Measurements from ENCODE around the gene DCAF7. TPM values are rescaled to one million over a fixed set of nuclear protein-coding genes. Genes with fewer than 3 reads are reported as not detected.

Gene DCAF7
- polyA plus RNA-seq, 1 of the 3 experiments (the other 2 are of a cell fraction): 63.5 TPM

DNA sequence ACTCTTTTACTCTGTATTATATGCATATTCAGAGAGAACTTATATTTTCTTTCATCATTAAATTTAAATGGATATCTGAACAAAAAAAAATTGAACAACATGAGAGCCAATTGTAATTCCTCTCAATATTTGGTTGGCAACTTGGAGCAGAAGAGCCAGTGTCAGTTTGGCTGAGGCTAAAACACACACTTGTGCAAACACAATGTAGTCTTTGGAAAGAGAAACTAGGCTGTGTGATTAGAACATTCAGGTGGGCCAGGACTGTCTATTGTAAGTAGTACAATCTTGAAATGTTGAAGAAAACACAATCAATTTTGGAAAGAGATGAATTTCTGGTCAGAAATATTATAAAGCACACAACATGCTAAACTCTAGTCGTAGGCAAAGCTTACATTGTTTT, 17.0 kb downstream of the DCAF7 start:
- no peak for TF ChIP-seq SMC3 (IDR thresholded peaks at IDR 0.05; ENCODE audit: low read depth, low read length)
- H3K27me3 ChIP-seq (ENCODE audit: insufficient read depth): no peaks in the 10 kb centered on the region
- H3K4me2 ChIP-seq: no peak overlapping the region
- H3K79me2 ChIP-seq (ENCODE audit: insufficient read depth): peaks cover 98% of the 10 kb centered on the region
- ChIA-PET POLR2A (no interaction called here), CTCF (interaction anchor here (1.3 to 3.2 kb wide), 3 partner anchors 37 to 141 kb away, joined by 3 to 23 read pairs (median 16); no protein-coding TSS in a partner anchor)
- WGBS (ENCODE audit: low lambda C conversion rate): 93% methylated on average over 1 of the region's 1 CpG
- H3K4me1 ChIP-seq (ENCODE audit: control insufficient read depth in 1 of 2, insufficient read depth in 2 of 2, low read depth in 1 of 2, low read length in 1 of 2): peaks cover 3 to 11% of the 10 kb centered on the region in 2 experiments; a peak in 3 of 4 replicates
- no peaks in the 10 kb centered on the region for H3K9me3 ChIP-seq
- no peaks in the 10 kb centered on the region for H3K9me2 ChIP-seq
- peaks cover 93% of the 10 kb centered on the region for H4K20me1 ChIP-seq (ENCODE audit: insufficient read depth)
- H3K4me3 ChIP-seq (ENCODE audit: low read depth in 2 of 2, low read length in 1 of 2): no peak overlapping the region
- H2AFZ ChIP-seq (ENCODE audit: low read depth): no peak overlapping the region
- H3F3A ChIP-seq (replicated peaks; ENCODE audit: insufficient read depth): peaks cover 19% of the 10 kb centered on the region
- H3K27ac ChIP-seq (ENCODE audit: low read depth in 2 of 2, low read length in 1 of 2): no peak overlapping the region
- no peak for DNase-seq
- H3K36me3 ChIP-seq (replicated peaks in 1 of 2; ENCODE audit: control insufficient read depth in 1 of 2, insufficient read depth in 2 of 2, low read length in 1 of 2): peaks cover 0 to 4% of the 10 kb centered on the region in 2 experiments
- no peak overlapping the region for H3K9ac ChIP-seq

DNA sequence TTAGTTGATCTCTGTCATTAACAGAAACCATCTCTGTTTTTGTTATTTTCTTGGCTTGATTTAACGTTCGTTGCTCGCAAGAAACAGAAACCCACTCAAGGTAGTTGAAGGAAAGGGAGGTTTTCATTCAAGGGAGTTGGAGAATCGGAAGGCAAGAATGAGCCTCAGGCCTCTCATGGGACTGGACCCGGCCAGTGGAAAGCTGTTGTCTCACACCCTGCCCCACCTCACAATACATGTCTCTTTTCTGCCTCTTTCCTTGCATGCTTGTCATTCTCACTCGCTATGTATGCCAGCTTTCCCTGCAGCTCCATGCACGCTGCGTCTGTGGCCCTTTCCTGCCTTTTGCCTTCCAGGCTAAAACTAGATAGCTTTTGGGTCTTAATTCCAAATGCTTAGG, 18.3 kb downstream of the DCAF7 start:
- 83% methylated on average over 8 of the region's 8 CpGs for WGBS (ENCODE audit: low lambda C conversion rate)
- no peaks in the 10 kb centered on the region for H3K9me2 ChIP-seq
- H3K4me1 ChIP-seq (ENCODE audit: control insufficient read depth in 1 of 2, insufficient read depth in 2 of 2, low read depth in 1 of 2, low read length in 1 of 2): peaks cover 3 to 12% of the 10 kb centered on the region in 2 experiments; a peak in 3 of 4 replicates
- H4K20me1 ChIP-seq (ENCODE audit: insufficient read depth): peaks cover 96% of the 10 kb centered on the region
- H3K9me3 ChIP-seq: no peaks in the 10 kb centered on the region
- peaks cover 23% of the 10 kb centered on the region for H3F3A ChIP-seq (replicated peaks; ENCODE audit: insufficient read depth)
- H3K27ac ChIP-seq (ENCODE audit: low read depth in 2 of 2, low read length in 1 of 2): no peak overlapping the region
- TF ChIP-seq GATA2 (CRISPR knock-in tag; IDR thresholded peaks at IDR 0.05) (no peak), TAF1 (IDR thresholded peaks at IDR 0.05; ENCODE audit: borderline replicate concordance, low read depth, low read length) (no peak), SMC3 (IDR thresholded peaks at IDR 0.05; ENCODE audit: low read depth, low read length) (no peak), RXRA (IDR thresholded peaks at IDR 0.05; ENCODE audit: borderline replicate concordance, low read depth) (no peak), JUND (IDR thresholded peaks at IDR 0.05) (no peak), FOXM1 (IDR thresholded peaks at IDR 0.05; ENCODE audit: low read depth) (no peak), NFIC (IDR thresholded peaks at IDR 0.05; ENCODE audit: borderline replicate concordance) (no peak), MEF2A (IDR thresholded peaks at IDR 0.05; ENCODE audit: borderline replicate concordance, low read depth) (no peak), FOXJ3 (CRISPR knock-in tag; IDR thresholded peaks at IDR 0.05) (no peak), CHD2 (IDR thresholded peaks at IDR 0.05; ENCODE audit: low read length, partially characterized antibody) (no peak), MXI1 (IDR thresholded peaks at IDR 0.05; ENCODE audit: low read depth, low read length) (no peak), TEAD4 (IDR thresholded peaks at IDR 0.05; ENCODE audit: borderline replicate concordance, insufficient read depth) (no peak), RFX5 (IDR thresholded peaks at IDR 0.05; ENCODE audit: low read length) (no peak), RCOR1 (IDR thresholded peaks at IDR 0.05; ENCODE audit: low read length) (no peak), SIN3A (IDR thresholded peaks at IDR 0.05; ENCODE audit: borderline replicate concordance, low read depth, low read length) (no peak)
- TF ChIP-seq, protein P1, sequence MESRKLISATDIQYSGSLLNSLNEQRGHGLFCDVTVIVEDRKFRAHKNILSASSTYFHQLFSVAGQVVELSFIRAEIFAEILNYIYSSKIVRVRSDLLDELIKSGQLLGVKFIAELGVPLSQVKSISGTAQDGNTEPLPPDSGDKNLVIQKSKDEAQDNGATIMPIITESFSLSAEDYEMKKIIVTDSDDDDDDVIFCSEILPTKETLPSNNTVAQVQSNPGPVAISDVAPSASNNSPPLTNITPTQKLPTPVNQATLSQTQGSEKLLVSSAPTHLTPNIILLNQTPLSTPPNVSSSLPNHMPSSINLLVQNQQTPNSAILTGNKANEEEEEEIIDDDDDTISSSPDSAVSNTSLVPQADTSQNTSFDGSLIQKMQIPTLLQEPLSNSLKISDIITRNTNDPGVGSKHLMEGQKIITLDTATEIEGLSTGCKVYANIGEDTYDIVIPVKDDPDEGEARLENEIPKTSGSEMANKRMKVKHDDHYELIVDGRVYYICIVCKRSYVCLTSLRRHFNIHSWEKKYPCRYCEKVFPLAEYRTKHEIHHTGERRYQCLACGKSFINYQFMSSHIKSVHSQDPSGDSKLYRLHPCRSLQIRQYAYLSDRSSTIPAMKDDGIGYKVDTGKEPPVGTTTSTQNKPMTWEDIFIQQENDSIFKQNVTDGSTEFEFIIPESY (IDR thresholded peaks at IDR 0.05; ENCODE audit: borderline replicate concordance, low read depth): no peak
- TF ChIP-seq, protein P2, sequence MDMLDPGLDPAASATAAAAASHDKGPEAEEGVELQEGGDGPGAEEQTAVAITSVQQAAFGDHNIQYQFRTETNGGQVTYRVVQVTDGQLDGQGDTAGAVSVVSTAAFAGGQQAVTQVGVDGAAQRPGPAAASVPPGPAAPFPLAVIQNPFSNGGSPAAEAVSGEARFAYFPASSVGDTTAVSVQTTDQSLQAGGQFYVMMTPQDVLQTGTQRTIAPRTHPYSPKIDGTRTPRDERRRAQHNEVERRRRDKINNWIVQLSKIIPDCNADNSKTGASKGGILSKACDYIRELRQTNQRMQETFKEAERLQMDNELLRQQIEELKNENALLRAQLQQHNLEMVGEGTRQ (IDR thresholded peaks at IDR 0.05; ENCODE audit: borderline replicate concordance, low read depth, low read length): no peak
- TF ChIP-seq, protein P3, sequence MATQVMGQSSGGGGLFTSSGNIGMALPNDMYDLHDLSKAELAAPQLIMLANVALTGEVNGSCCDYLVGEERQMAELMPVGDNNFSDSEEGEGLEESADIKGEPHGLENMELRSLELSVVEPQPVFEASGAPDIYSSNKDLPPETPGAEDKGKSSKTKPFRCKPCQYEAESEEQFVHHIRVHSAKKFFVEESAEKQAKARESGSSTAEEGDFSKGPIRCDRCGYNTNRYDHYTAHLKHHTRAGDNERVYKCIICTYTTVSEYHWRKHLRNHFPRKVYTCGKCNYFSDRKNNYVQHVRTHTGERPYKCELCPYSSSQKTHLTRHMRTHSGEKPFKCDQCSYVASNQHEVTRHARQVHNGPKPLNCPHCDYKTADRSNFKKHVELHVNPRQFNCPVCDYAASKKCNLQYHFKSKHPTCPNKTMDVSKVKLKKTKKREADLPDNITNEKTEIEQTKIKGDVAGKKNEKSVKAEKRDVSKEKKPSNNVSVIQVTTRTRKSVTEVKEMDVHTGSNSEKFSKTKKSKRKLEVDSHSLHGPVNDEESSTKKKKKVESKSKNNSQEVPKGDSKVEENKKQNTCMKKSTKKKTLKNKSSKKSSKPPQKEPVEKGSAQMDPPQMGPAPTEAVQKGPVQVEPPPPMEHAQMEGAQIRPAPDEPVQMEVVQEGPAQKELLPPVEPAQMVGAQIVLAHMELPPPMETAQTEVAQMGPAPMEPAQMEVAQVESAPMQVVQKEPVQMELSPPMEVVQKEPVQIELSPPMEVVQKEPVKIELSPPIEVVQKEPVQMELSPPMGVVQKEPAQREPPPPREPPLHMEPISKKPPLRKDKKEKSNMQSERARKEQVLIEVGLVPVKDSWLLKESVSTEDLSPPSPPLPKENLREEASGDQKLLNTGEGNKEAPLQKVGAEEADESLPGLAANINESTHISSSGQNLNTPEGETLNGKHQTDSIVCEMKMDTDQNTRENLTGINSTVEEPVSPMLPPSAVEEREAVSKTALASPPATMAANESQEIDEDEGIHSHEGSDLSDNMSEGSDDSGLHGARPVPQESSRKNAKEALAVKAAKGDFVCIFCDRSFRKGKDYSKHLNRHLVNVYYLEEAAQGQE (IDR thresholded peaks at IDR 0.05; ENCODE audit: low read depth, low read length): no peak
- TF ChIP-seq, protein P4, sequence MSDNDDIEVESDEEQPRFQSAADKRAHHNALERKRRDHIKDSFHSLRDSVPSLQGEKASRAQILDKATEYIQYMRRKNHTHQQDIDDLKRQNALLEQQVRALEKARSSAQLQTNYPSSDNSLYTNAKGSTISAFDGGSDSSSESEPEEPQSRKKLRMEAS (IDR thresholded peaks at IDR 0.05; ENCODE audit: low read depth): no peak
- ChIA-PET POLR2A (interaction anchor here (1.6 kb wide), 1 partner anchor 126 kb away, joined by 3 read pairs; no protein-coding TSS in a partner anchor), CTCF (interaction anchor here (0.9 to 3.2 kb wide), 11 partner anchors 8 to 143 kb away, joined by 3 to 23 read pairs (median 4); partner anchors contain the start of gene DCAF7)
- no peaks in the 10 kb centered on the region for H3K27me3 ChIP-seq (ENCODE audit: insufficient read depth)
- H3K4me2 ChIP-seq: no peak overlapping the region
- no peak overlapping the region for H2AFZ ChIP-seq (ENCODE audit: low read depth)
- H3K9ac ChIP-seq: no peak overlapping the region
- H3K4me3 ChIP-seq (ENCODE audit: low read depth in 2 of 2, low read length in 1 of 2): no peak overlapping the region
- H3K36me3 ChIP-seq (replicated peaks in 1 of 2; ENCODE audit: control insufficient read depth in 1 of 2, insufficient read depth in 2 of 2, low read length in 1 of 2): peaks cover 0 to 4% of the 10 kb centered on the region in 2 experiments
- DNase-seq: no peak
- H3K79me2 ChIP-seq (ENCODE audit: insufficient read depth): peaks cover 99% of the 10 kb centered on the region

All from SK-N-SH (cell line).